HG03095 (cell line): ENCODE results near the gene DIDO1.
"Not testable (repeated sequence)": the region's sequence is repeated elsewhere in the genome, so short reads cannot be mapped to it uniquely, and the experiment has no call there.

Experiments
- ATAC-seq: cut with Tn5 transposase; IDR thresholded peaks from one replicate; pipeline ENCODE4 v1.9.1; 2021; ENCODE audit warnings: moderate library complexity; ENCODE audit not compliant: unreplicated experiment

The DIDO1 gene

GRCh38 chr20:62962891-62963613 lies 36.7 kb upstream of the DIDO1 start:
- ATAC-seq = no peak

DNA sequence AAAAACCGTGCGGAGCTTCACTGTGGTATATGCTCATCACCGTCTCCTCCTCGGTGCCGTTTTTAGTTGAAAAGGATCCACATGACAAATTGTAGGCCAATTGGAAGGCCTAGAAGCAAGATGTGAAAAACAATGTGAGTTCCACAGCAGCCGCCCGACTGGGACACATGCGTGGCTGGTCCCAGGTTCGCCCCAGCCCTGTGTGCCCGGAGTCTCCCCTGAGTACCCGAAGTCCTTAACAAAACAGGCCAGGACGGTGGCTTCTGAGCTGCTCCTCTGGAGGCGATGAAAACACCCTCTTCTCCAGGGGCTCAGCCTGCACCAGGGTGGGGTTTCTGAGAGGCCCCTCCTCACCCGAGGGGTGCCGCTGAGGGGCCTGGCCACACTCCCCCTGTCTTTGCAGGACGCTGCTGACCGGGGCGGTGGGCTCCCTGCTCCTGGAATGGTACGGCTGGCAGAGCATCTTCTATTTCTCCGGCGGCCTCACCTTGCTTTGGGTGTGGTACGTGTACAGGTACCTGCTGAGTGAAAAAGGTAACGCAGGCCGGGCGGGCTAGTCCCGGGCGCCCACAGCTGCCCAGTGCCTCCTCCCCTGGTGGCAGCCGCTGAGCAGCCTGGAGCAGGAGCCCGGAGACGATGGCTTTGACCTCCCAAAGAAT lies 36.0 kb upstream of the DIDO1 start:
- no peak for ATAC-seq

GRCh38 chr20:62961799-62962198 lies 35.5 kb upstream of the DIDO1 start:
- ATAC-seq = no peak

- ATAC-seq = no peak
Observed at GRCh38 chr20:62961310-62961783, 35.0 kb upstream of the DIDO1 start.

DNA sequence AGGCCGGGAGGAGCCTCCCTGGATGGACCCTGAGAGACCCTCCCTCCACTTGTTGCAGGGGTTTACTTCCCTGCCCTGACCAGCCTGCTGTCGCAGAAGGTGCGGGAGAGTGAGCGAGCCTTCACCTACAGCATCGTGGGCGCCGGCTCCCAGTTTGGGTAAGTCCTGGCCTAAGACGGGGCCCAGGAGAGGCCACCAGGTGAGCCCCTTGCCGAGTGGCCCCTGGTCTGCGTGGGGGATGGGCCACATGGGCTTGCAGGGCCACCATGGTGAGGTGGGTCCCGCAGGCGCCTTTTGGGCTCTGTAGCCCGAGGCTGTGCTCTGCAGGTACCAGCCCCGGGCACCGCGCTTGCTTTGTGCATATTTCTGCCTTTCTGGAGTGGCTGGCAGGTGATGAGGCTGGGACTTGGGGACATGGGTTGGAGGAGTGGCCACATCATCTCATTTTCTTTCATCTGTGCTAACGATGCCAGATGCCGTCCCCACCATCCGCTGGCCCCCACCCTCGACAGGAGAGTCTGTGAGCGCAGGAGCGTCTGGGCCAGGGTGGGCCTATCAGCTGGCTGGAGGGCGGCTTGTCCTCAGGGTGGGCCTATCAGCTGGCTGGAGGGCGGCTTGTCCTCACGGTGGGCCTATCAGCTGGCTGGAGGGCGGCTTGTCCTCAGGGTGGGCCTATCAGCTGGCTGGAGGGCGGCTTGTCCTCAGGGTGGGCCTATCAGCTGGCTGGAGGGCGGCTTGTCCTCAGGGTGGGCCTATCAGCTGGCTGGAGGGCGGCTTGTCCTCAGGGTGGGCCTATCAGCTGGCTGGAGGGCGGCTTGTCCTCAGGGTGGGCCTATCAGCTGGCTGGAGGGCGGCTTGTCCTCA lies 34.4 kb upstream of the DIDO1 start:
- ATAC-seq = not testable (repeated sequence)

DNA sequence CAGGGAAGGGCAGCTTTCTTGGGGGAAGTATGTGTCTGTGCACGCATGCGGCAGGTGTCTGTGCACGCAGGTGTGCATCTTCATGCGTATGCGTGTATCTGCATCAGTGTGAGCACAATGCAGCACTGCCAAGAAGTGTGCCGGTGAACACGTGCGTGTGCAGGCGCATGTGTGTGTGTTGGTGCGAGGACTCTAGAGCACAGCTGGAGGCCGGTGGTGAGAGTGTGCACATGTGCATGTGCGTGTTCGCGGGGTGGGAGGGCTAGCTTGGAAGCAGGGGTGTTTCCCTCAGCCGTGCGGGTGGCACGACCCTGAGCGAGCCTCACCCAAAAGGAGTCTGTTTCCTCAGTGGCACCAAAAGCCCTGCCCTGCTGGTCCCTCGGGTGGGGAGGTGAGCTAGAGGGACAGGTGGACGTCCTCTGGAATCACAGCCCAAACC lies 33.7 kb upstream of the DIDO1 start:
- no peak for ATAC-seq

DNA sequence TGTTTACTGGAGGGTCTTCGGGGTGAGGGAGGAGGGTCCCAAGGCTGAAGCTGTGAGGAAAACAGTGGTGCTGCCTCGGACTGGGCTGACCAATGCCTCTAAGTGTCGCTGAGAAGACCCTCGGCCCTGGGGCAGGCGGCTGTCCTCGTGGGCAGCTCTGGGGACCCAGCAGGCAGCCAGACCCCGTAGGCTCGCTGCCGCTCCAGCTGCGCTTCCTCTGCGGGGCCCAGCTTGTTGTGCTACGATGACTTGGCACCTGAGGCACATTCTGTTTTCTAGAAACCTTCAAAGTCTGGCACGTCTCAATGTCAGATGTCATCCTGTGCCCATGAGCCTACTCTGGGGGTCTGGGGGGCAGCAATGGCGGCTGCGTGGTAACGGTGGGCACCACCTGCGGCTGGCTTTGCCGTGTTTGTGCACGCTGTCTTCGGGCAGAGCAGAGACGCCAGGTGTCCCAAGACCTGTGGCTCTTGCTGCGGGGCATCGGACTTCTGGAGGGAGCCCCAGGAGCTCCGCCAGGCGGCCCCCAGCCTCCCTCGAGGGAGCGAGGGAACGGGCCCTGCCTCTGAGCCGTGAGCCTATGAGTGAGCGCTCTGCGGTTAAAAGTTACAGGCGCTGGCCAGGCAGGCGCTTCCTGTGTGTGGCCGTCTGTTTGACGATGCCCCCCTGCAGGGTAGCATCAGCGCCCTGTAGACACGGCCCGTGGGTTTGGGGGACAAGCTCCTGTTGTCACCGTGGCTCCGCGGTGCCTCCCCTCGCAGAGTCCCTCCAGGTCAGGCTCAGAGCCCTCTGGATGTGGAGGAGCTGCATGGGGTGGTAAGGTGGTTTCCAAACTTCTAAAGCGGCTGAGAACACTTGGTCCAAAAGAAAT lies 33.0 kb upstream of the DIDO1 start:
- no peak for ATAC-seq

- ATAC-seq = no peak
Observed at GRCh38 chr20:62958388-62959100, 32.2 kb upstream of the DIDO1 start.

GRCh38 chr20:62957136-62958117 lies 31.1 kb upstream of the DIDO1 start:
- ATAC-seq = no peak

GRCh38 chr20:62956387-62957135 lies 30.3 kb upstream of the DIDO1 start:
- ATAC-seq = no peak

GRCh38 chr20:62955519-62956386 lies 29.4 kb upstream of the DIDO1 start:
- no peak for ATAC-seq

GRCh38 chr20:62953839-62954703 lies 27.8 kb upstream of the DIDO1 start:
- peak; percentile 73 for ATAC-seq

GRCh38 chr20:62952968-62953838 lies 26.9 kb upstream of the DIDO1 start:
- ATAC-seq = no peak

DNA sequence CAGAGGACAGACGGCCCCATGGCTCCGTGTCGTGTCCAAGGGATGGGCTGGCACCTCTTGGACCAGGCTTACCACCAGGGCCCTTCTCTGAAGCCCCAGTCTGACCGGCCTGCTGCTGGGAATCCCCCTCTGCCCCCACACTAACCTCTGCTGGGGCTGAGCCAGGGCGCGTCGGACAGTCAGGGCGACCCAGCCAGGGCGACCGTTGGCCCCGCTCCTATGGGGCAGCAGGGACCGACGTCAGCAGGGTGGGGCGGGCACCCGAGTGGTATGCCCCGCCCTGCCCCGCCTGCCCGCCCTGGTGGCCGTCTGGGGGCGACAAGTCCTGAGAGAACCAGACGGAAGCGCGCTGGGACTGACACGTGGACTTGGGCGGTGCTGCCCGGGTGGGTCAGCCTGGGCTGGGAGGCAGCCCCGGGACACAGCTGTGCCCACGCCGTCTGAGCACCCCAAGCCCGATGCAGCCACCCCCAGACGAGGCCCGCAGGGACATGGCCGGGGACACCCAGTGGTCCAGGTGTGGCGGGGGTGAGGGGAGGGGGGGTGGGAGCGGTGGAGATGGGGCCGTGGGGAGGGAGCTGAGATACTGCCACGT lies 26.2 kb upstream of the DIDO1 start, which contains the start of gene SLC17A9:
TSS of gene SLC17A9 (plus strand) at position 337 of the 595 bp plus-strand sequence. CDS start at position 459, 122 bp downstream.
- peak; percentile 31 for ATAC-seq
